Erythroblast (primary cell): ENCODE results near the gene CFAP61.
"Not testable (repeated sequence)": the region's sequence is repeated elsewhere in the genome, so short reads cannot be mapped to it uniquely, and the experiment has no call there.

ENCODE experiments used
- DNase-seq, 2 experiments: peaks; one replicate each; lab custom pipeline; 2025; lab: John Stamatoyannopoulos, UW
- GATA1 ChIP-seq: IDR thresholded peaks from 2 replicates; pipeline ENCODE4 v1.6.1; 2011; ENCODE audit warnings: low read depth, mild to moderate bottlenecking, control low read depth, low read length, moderate library complexity
- POLR2A ChIP-seq: IDR thresholded peaks from 2 replicates; pipeline ENCODE4 v1.6.1; 2011; ENCODE audit warnings: mild to moderate bottlenecking, low read length

CFAP61 gene

GRCh38 chr20:20205862-20206236 lies 153.5 kb downstream of the CFAP61 start:
- TF ChIP-seq GATA1, result no peak
- TF ChIP-seq POLR2A, result no peak
- no peak for DNase-seq

DNA sequence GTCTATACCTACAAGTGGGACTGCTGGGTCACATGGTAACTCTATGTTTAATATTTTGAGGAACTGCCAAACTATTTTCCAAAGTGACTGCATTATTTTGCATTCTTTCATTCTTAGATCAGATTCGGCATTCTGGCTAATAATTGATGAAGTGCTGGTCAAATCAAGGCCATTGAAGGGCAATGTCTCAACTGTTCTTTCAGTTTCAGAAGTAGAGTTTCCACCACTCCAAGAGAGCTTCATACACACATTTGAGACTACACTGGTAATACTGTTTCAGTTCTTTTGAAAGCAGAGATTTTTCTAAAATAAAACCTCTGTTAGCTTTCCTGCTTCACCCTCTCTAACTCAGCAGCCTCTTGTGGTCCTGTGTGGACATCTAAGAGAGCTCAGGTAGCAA lies 154.5 kb downstream of the CFAP61 start:
- no peak for TF ChIP-seq GATA1
- no peak for TF ChIP-seq POLR2A
- DNase-seq, result no peak

DNA sequence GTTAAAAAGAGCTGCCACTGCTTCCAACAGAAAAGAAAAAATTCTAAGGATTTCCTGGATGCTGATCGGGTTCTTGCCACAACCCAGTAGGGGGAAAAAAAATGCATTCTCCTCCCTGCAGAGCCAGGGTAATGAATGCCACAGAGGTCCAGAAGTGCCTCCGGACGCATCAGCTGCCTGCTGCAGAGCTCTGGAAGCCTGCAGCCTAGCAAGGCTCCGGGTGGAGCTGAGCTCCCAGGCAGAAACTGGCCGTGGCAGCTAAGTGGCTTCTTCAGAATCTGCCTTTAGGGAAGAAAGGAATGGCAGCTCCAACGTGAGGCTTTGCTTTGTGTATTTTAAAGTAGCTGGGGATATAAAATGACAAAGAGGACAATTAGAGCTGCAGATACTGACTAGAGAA lies 155.0 kb downstream of the CFAP61 start:
- DNase-seq, result no peak

GRCh38 chr20:20207872-20208271 lies 155.5 kb downstream of the CFAP61 start:
- no peak for TF ChIP-seq POLR2A
- no peak for TF ChIP-seq GATA1
- DNase-seq, result no peak

More for the DNA sequence above, 155.0 kb downstream of the CFAP61 start:
- TF ChIP-seq GATA1 (no peak), POLR2A (no peak)

GRCh38 chr20:20209684-20210083 lies 157.4 kb downstream of the CFAP61 start:
- TF ChIP-seq GATA1, result no peak
- TF ChIP-seq POLR2A, result no peak
- DNase-seq, result no peak

DNA sequence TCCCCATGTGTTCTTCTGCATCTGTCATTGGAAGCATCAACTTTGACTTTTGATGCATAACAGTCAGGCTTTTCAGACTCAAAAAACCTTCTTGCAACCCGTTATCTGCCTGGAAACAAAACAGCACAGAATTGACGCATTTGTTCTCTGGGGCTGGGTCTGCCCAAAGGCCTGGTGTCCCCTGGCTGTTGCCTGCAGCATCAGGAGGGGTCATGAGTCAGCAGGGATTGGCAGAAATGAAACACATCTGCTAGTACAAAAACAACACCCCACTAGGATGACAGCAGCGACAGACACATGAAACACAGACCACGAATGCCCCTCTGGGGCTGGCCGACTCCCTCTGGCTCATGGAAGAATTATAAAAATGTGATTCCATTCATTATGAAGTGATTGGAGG lies 158.0 kb downstream of the CFAP61 start:
- TF ChIP-seq POLR2A (no peak), GATA1 (no peak)
- DNase-seq, result no peak

DNA sequence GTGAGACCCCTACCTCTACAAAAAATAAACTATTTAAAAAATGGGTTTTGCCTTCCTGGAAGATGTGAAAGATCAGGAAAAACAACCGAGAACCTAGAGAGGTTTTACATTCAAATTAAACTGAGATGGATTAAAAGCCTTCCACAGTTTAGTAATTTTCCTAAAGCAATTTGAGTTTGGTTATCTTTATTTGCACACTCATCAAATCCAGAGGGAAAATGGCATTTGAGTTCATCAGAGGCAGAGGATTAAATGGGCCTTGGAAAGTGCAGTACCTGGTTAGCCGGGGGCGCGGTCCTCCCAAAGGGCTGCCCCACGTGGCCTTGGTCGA lies 158.6 kb downstream of the CFAP61 start:
- no peak for DNase-seq
- no peak for TF ChIP-seq POLR2A
- no peak for TF ChIP-seq GATA1

- no peak for TF ChIP-seq GATA1
- no peak for TF ChIP-seq POLR2A
- no peak for DNase-seq
Measured at GRCh38 chr20:20211274-20211987, 159.1 kb downstream of the CFAP61 start.

DNA sequence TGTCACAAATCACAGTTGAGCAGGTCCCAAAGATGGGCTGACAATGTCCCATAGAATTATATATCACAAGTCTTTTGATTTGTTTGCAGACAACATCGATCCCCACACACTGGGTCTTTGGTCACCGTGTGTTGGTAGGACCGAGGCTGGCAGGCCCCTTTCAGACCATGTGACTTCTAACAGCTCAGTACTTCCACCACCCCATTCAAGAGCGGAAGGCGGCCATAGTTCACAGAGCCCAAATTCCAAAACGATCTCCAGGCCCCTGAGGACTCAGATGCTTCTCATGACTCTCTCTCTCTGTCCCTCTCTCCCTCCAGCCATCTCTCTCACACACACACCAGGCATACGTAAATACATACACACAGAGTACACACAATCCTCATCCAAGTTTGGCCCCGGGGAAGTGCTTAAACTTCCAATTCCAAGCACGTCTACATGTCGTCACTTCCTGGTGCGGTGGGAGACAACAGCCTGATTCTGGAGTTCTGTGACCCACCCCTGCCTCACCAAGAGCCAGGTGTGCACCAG lies 159.7 kb downstream of the CFAP61 start:
- no peak for DNase-seq
- TF ChIP-seq POLR2A (no peak), GATA1 (no peak)

- DNase-seq, result no peak
- TF ChIP-seq POLR2A (no peak), GATA1 (no peak)
Measured at GRCh38 chr20:20212675-20213096, 160.4 kb downstream of the CFAP61 start.

DNA sequence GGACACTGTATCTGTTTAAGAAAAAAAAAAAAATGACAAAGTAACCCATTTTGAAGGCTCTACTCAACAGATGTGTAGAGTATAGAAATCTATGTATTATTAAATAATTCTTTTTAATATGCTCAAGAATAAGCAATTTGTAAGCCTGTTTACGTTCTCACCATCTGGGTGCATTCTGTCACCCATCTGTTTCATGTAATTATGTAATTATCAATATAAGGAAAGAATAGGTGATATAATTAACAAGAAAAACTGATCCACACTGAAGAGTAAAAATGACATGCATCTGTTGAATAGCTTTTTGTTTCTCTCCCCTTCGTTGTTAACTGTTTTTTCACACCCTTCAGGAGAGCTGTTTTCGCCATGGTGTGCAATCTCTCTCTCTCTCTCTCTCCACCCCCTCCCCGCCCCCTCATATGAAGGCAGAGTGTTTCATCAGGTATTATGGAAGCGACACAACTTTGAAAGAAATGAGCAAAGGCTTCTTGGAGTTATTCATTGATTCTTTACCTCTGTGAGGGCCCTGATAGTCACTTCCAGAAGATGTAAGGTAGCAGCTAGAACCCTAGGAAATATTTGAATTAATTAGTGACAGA lies 161.3 kb downstream of the CFAP61 start:
- no peak for TF ChIP-seq POLR2A
- no peak for TF ChIP-seq GATA1
- no peak for DNase-seq

GRCh38 chr20:20214757-20215275 lies 162.5 kb downstream of the CFAP61 start:
- no peak for DNase-seq
- no peak for TF ChIP-seq GATA1
- no peak for TF ChIP-seq POLR2A

DNA sequence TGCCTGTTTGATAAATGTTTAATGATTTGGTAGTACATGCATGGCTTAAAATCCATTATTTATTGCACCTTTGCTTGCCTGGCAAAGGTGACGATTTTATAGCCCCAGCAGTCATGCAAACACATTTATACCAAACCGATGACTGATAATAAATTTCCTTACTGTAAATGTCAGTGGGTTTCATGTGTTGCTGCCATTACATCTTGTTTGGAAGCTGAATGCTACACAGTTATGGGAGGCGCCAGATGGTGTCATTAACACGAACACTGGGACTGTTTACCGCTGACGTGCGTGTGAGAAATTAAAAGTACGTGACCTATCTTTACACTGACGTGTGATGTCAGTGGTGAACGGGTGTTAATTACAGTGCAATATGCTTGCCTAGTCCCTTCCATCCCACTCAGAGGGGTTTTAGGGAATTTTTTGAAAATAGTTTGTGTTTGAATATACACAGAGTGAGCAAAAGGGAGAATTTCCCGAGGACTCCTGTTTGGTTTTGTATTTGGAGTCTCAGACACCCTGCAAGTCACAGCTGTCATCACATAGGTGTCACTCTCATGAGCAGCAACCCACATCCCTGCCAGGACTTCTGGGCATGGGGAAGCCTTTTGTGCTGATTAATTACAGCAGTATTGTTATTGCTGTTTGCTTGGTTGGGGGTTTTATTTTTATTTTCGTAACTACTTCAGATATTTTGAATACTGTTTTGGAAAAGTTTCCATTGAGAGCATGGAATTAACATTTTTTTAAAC lies 163.8 kb downstream of the CFAP61 start:
- no peak for DNase-seq
- TF ChIP-seq GATA1 (no peak), POLR2A (no peak)

- no peak for DNase-seq
- no peak for TF ChIP-seq POLR2A
Measured at GRCh38 chr20:20216941-20217340, 164.6 kb downstream of the CFAP61 start.

GRCh38 chr20:20217621-20218020 lies 165.3 kb downstream of the CFAP61 start:
- TF ChIP-seq GATA1 (no peak), POLR2A (no peak)
- no peak for DNase-seq

DNA sequence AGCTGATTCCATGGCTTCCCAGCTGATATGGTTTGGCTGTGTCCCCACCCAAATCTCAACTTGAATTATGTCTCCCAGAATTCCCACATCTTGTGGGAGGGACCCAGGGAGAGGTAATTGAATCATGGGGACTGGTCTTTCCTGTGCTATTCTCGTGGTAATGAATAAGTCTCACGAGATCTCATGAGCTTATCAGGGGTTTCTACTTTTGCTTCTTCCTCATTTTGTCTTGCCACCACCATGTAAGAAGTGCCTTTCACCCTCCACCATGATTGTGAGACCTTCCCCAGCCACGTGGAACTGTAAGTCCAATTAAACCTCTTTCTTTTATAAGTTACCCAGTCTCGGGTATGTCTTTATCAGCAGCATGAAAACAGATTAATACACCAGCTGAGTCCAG lies 165.8 kb downstream of the CFAP61 start:
- not testable (repeated sequence) for DNase-seq
